HG03469 (cell line): ENCODE data around the gene RFTN1.

Experiments used
- ATAC-seq: cut with Tn5 transposase; IDR thresholded peaks from one replicate; pipeline ENCODE4 v1.9.1; 2021; ENCODE audit warnings: mild to moderate bottlenecking, moderate library complexity, moderate number of reproducible peaks; ENCODE audit not compliant: unreplicated experiment

Gene RFTN1

GRCh38 chr3:16468336-16469098 is 45.0 kb downstream of the RFTN1 start:
- no peak for ATAC-seq

GRCh38 chr3:16468002-16468335 is 45.5 kb downstream of the RFTN1 start:
- no peak for ATAC-seq

- ATAC-seq, result peak; percentile 64
These were observed 46.1 kb downstream of the RFTN1 start for GRCh38 chr3:16467393-16467792.

GRCh38 chr3:16466822-16467221 is 46.7 kb downstream of the RFTN1 start:
- no peak for ATAC-seq

- ATAC-seq, result no peak
These were observed 48.9 kb downstream of the RFTN1 start for GRCh38 chr3:16464511-16465148.

DNA sequence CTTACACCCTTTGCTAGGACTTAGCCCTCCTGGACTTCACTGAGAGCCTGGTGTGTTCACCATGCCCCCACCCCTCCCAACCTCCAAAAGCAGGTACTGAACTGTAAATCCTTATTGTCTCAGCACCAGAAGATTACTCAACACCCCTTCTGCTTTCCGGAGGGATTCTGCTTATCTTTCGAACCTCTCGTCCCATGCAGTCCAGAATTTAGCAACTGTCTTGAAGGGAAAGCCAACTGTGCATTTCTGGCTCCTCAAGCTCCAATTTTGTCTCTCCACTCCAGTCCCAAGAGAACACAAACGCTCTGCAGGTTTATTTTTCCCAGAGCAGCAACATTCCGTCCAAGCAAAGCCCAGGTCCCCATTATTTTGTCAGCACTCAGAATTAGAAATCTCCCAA is 49.6 kb downstream of the RFTN1 start:
- ATAC-seq, result no peak

DNA sequence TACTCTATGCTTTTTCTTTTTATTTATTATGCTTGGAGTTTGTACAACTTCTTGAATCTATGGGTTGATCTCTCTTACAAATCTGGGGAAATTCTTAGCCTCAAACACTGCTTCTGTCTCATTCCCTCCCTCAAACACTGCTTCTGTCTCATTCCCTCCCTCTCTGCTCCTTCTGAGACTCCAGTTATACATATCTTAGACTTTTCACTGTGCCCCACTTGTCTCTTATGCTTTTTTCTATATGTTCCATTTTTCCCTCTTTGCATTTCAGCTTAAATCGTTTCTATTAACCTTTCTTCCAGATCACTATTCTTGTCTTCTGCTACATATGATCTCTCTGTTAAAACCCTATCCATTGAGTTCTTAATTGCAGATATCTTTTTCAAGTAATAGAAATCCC is 50.4 kb downstream of the RFTN1 start:
- ATAC-seq, result no peak

GRCh38 chr3:16462679-16463078 is 50.8 kb downstream of the RFTN1 start:
- ATAC-seq, result no peak

GRCh38 chr3:16461463-16462245 is 51.8 kb downstream of the RFTN1 start:
- no peak for ATAC-seq

DNA sequence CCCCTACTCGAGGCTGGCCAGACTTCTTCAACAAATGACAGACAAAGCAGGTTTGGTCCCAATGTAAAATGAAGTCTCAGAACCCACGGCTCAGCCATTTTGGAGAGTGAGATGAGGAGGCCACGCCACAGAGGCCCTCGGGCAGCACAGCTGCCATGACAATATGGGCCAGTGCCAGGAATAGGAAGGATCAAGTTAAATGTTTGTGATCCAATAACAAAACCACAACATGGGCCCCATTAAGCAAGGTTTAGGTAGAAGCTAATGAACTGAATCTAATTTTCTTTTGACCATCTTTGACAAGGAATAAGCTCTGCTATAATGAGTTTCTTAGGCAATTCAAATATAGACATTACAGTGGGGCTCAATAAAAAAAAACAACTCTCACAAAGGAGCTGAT is 52.6 kb downstream of the RFTN1 start:
- no peak for ATAC-seq

- ATAC-seq, result no peak
These were observed 53.2 kb downstream of the RFTN1 start for GRCh38 chr3:16460273-16460672.

DNA sequence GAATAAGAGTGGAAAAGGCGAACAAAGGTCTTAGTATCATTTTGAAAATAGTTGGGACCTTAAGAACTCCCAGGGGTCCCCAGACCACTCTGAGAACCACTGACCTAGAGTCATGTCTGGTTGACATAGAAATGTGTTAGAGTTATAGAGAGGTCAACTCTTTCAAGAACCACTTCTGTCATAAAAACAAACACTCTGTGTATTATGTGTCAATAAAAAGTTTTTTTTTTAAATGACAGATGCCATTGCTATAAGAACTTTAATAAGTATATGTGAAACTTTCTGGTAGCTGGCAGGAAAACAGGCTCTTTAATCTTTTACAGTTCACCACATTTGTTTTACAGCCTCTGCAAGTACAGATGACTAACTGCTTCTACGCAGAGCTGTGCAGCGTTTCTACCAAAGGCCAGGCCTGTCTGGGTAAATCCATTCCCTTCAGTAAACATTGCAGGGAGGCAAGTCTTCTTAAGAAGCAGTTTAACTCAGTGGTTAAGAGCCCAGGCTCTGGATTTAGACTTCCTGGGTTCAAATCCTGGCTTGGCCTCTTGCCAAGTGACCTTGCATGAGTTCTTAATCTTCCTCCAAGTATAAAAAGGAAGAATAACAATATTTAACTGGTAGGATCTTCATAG is 56.6 kb downstream of the RFTN1 start:
- ATAC-seq, result no peak

DNA sequence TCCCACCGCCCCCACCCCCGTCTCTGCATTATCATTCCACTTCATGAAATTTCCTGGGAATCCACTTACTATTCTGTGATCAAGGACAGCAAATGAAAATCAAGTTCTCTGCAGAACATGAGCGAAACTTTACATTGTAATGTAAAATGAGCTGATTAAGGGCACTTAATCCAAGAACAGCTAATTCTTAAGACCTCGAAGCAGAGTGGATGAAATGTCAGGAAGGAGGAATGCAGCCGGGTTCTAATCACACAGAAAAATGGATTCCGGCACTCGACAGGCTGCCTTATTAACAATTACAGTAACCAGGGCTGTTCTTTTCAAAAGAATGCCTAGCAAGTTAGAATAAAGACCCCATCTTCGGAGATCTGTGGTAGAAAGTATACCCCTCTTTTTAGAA is 57.5 kb downstream of the RFTN1 start:
- ATAC-seq, result no peak

DNA sequence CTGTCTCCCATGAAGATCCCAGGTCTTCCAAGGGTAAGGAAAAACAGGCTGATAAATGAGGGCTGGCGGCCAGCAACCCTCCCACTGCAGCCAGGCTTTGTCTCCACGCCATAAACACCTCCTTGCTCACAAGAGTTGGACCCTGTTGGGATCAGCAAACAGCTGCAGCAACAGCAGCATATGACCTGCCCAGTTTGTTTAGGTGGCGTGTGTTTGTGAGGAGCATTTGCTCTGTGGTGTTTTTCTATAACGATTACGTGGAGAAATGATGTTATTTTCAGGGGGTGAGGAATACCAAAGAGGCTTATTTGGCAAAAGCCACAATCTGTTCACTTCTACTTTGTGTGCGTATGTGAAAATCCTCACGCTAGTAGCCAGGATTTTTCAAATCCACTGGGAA is 58.5 kb downstream of the RFTN1 start:
- ATAC-seq, result no peak

GRCh38 chr3:16452261-16452660 is 61.2 kb downstream of the RFTN1 start:
- no peak for ATAC-seq

DNA sequence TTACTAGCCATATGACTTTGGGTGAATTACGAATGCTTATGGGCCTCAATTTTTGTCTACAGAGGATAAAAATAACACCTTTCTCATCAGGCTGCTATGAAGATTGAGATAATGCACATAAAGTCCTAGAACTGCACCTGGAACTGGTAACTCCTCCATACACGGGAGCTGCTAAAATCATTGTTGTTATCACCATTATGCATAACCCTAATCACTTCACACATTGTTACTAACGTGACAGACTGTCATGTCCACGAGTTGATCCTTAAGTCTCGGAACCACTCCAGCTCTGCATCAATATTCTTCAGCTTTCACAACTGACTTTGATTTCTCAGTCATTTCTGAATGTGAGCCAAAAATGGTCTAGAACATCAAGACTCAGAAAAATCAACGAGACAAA is 64.1 kb downstream of the RFTN1 start:
- ATAC-seq, result no peak

- no peak for ATAC-seq
These were observed 64.8 kb downstream of the RFTN1 start for GRCh38 chr3:16448639-16449070.

- ATAC-seq, result no peak
These were observed 66.4 kb downstream of the RFTN1 start for GRCh38 chr3:16447135-16447534.

DNA sequence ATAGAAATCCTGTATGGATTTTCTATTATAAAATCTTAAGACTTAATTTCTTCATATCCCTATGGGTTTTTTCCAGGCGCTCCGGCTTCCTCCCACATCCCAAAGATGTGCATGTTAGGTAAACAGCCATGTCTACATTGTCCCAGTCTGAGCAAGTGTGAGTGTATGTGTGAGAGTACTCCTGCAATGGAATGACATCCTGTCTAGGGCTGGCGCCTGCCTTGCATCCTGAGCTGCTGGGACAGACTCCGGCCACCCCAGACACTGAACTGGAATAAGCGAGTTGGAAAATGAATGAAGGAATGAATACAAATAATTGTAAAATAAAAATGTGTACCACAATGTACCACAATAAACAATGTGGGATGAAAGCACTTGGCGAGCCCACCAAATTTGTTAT is 69.2 kb downstream of the RFTN1 start:
- no peak for ATAC-seq

DNA sequence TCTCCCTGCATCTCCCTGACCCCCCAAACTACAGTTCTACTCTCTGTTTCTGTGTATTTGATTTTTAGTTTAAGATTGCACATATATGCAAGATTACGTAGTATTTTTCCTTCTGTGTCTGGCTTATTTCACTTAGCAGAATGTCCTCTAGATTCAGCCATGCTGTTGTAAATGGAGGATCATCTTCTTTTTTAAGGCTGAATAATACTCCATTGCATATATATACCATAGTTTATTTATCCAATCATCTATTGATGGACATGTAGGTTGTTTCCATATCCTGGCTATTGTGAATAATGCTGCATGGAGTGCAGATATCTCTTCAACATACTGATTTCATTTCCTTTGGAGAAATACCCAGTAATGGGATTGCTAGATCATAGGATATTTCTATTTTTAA is 70.8 kb downstream of the RFTN1 start:
- no peak for ATAC-seq

GRCh38 chr3:16441371-16441875 is 72.1 kb downstream of the RFTN1 start:
- ATAC-seq, result no peak
